ENCODE results near the gene ATP6V0E1. TPM values are rescaled to one million over a fixed set of nuclear protein-coding genes. Genes with fewer than 3 reads are reported as not detected.

ATP6V0E1 gene
- total and polyA plus RNA-seq, 2 of the 4 experiments (the other 2 are of a cell fraction), result 258 to 277 TPM

DNA sequence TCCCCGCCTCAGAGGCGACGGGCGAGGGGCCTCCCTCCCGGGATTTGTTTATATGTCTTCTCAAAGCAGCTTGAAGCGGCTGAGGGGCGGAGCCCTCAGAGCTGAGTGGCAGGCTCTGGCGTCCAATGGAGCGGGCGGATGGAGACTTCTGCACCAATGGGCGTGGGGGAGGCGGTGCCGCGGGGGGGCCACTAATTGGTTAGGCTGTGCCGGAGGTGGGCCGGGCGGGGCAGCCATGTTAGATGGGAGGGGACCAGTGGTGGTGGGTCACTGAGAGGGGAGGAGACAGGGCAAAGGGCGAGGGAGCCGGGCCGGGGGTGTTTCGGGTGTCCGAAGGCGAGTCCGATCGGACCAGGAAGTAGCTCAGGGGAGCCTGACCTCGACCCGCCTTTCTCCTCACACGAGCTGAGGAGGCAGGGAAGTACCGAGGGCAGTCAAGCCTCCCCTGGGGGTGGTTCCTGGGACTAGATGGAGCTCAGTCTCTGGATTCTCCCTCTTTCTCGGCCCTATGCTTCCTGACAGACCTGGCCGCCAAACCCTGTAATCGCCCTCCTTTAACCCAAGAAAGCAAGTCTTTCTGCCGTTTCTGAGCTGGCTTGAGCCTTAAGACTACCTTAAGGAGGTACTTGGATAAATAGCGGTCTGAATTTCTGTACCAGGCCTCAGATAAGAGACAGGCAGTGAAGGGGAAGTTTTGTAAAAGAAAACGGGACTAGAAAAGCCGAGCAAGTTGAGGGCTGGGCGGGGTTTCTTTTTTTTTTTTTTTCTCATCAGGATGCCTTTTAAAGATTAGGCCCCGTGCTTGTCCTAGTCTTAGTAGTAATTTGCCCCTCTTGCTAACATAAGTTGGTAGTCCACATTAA, 73.7 kb downstream of the ATP6V0E1 start:
- TSS peak; percentile 40 for BruUV-seq (replicated peaks)
- WGBS, 2 experiments (ENCODE audit: extremely low coverage in 2 of 2, insufficient read length in 1 of 2), result 0% methylated on average over 18 of the region's 38 CpGs; no CpG with 5 or more reads in 1 of the 2 experiments
- Histone ChIP-seq H3K9me1 (ENCODE audit: insufficient read depth, low read length) (0 out of 2 replicates have a peak, but pooled peaks cover 3% of the 10 kb centered on the region), H2AK9ac (replicated peaks; ENCODE audit: low read depth, low read length, poor library complexity) (peak overlapping the region; percentile 95), H3K9ac (ENCODE audit: low read depth, low read length) (peak overlapping the region; percentile 99), H3K4me3 (ENCODE audit: insufficient read depth, low read depth, low read length) (peak overlapping the region; percentile 97), H2BK15ac (ENCODE audit: low read depth, low read length) (peak overlapping the region; percentile 46; the same call in 1 of the 3 replicates), H3K4me1 (ENCODE audit: control insufficient read depth, insufficient read depth, low read length) (no peaks in the 10 kb centered on the region; the same call in 1 of the 2 replicates), H3K56ac (ENCODE audit: extremely low read depth, insufficient read depth, low read length) (peak overlapping the region; percentile 95), H4K91ac (ENCODE audit: insufficient read depth, low read depth, low read length) (peak overlapping the region; percentile 92), H2BK20ac (ENCODE audit: low read depth, low read length) (0 out of 2 replicates have a peak overlapping the region, but pooled peaks have one; percentile 3), H3K14ac (replicated peaks; ENCODE audit: low read depth, low read length) (peak overlapping the region; percentile 93), H4K8ac (ENCODE audit: low read depth in 2 of 2, low read length in 2 of 2) (peak overlapping the region; percentile 52 to 92), H3K23ac (ENCODE audit: low read depth, low read length) (peak overlapping the region; percentile 84), H2BK120ac (ENCODE audit: low read depth, low read length) (peak overlapping the region; percentile 56), H2AK5ac (ENCODE audit: low read depth, low read length) (peak overlapping the region; percentile 68; the same call in 1 of the 2 replicates), H2BK5ac (ENCODE audit: low read depth, low read length, poor library complexity, severe bottlenecking) (peak overlapping the region; percentile 97), H3K9me3 (ENCODE audit: control insufficient read depth, insufficient read depth, low read length) (no peaks in the 10 kb centered on the region), H3K27me3 (ENCODE audit: control insufficient read depth, insufficient read depth, low read length) (no peaks in the 10 kb centered on the region), H3K36me3 (ENCODE audit: control insufficient read depth, insufficient read depth, low read length) (peaks cover 4% of the 10 kb centered on the region; the same call in 1 of the 2 replicates), H3K79me1 (ENCODE audit: low read depth in 1 of 2, low read length in 2 of 2) (peaks cover 7 to 17% of the 10 kb centered on the region in 2 experiments; a peak in 3 of 4 replicates), H4K5ac (ENCODE audit: low read depth, low read length) (peak overlapping the region; percentile 99), H3K27ac (ENCODE audit: insufficient read depth, low read length) (peak overlapping the region; percentile 90), H3K4me2 (ENCODE audit: low read depth, low read length) (peak overlapping the region; percentile 96), H2AFZ (replicated peaks; ENCODE audit: low read length, poor library complexity) (peak overlapping the region; percentile 96), H3K4ac (ENCODE audit: low read depth, low read length) (peak overlapping the region; percentile 88), H4K20me1 (ENCODE audit: insufficient read depth, low read length) (no peaks in the 10 kb centered on the region), H3K18ac (ENCODE audit: low read depth, low read length) (peak overlapping the region; percentile 98)
- DNase-seq (peak; percentile 97), ATAC-seq (ENCODE audit: low read depth) (peak; percentile 87)
- dilution Hi-C loops (cut with HindIII; ENCODE audit: low sequenced_read_pairs, unreplicated experiment) (no loop called here), in situ Hi-C loops (cut with MboI; ENCODE audit: low sequenced_read_pairs) (no loop called here), intact Hi-C loops (cut with micrococcal nuclease) (loop anchor here (1.0 to 5.0 kb wide), 4 partner anchors 37 to 345 kb away; no protein-coding TSS in a partner anchor)
- POLR2A ChIA-PET (ENCODE audit: unreplicated experiment), result interaction anchor here (0.5 to 1.0 kb wide), 7 partner anchors 58 to 488 kb away, joined by 3 to 7 read pairs (median 6); partner anchors contain the start of gene ATP6V0E1
- CTCF ChIA-PET, result interaction anchor here (0.6 to 1.1 kb wide), 5 partner anchors 47 to 357 kb away, joined by 3 to 7 read pairs (median 5); no protein-coding TSS in a partner anchor
- no peak for TF ChIP-seq NFE2L2 (IDR thresholded peaks at IDR 0.05; ENCODE audit: low read depth, low read length)
- TF ChIP-seq, protein P1, sequence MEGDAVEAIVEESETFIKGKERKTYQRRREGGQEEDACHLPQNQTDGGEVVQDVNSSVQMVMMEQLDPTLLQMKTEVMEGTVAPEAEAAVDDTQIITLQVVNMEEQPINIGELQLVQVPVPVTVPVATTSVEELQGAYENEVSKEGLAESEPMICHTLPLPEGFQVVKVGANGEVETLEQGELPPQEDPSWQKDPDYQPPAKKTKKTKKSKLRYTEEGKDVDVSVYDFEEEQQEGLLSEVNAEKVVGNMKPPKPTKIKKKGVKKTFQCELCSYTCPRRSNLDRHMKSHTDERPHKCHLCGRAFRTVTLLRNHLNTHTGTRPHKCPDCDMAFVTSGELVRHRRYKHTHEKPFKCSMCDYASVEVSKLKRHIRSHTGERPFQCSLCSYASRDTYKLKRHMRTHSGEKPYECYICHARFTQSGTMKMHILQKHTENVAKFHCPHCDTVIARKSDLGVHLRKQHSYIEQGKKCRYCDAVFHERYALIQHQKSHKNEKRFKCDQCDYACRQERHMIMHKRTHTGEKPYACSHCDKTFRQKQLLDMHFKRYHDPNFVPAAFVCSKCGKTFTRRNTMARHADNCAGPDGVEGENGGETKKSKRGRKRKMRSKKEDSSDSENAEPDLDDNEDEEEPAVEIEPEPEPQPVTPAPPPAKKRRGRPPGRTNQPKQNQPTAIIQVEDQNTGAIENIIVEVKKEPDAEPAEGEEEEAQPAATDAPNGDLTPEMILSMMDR (conservative IDR thresholded peaks at IDR 0.05; ENCODE audit: low read depth, low read length), result 0 out of 2 replicates have a peak, but pooled peaks have one; percentile 14
- TF ChIP-seq RCOR1 (IDR thresholded peaks at IDR 0.05; ENCODE audit: insufficient replicate concordance, low read length), result no peak
- TF ChIP-seq FOS (IDR thresholded peaks at IDR 0.05; ENCODE audit: low read depth, low read length), result peak; percentile 71; the same call in 1 of the 2 replicates
- peak; percentile 38; the same call in 1 of the 2 replicates for TF ChIP-seq POLR2A (IDR thresholded peaks at IDR 0.05; ENCODE audit: low read depth, low read length)
- peak; percentile 62; the same call in 1 of the 2 replicates for TF ChIP-seq MAZ (IDR thresholded peaks at IDR 0.05; ENCODE audit: borderline replicate concordance, low read depth, low read length)
